NOMO-1 treated with dmso at 0.1 percent for 144 hours (cell line): ENCODE measurements around the gene CELF5.
A peak's percentile ranks its signal among the peaks of the same experiment; 100 is the strongest.
"Not testable (repeated sequence)": the region's sequence is repeated elsewhere in the genome, so short reads cannot be mapped to it uniquely, and the experiment has no call there.

Experiments used
- DNase-seq: peaks from one replicate; lab custom pipeline; 2025; ENCODE audit not compliant: unreplicated experiment; lab: John Stamatoyannopoulos, UW

CELF5 gene

GRCh38 chr19:3289971-3290569 is 65.6 kb downstream of the CELF5 start:
- no peak for DNase-seq

GRCh38 chr19:3290858-3291257 is 66.4 kb downstream of the CELF5 start:
- not testable (repeated sequence) for DNase-seq

GRCh38 chr19:3291644-3292043 is 67.2 kb downstream of the CELF5 start:
- DNase-seq: no peak

GRCh38 chr19:3292958-3293529 is 68.6 kb downstream of the CELF5 start:
- DNase-seq: no peak

- DNase-seq: no peak
Observed at GRCh38 chr19:3293560-3293959, 69.1 kb downstream of the CELF5 start.

GRCh38 chr19:3294080-3294850 is 69.8 kb downstream of the CELF5 start:
- DNase-seq: no peak

GRCh38 chr19:3295581-3295980 is 71.1 kb downstream of the CELF5 start:
- no peak for DNase-seq

GRCh38 chr19:3296034-3296433 is 71.6 kb downstream of the CELF5 start:
- no peak for DNase-seq

GRCh38 chr19:3296446-3296845 is 72.0 kb downstream of the CELF5 start:
- no peak for DNase-seq

GRCh38 chr19:3298853-3299449 is 74.5 kb downstream of the CELF5 start:
- no peak for DNase-seq

- not testable (repeated sequence) for DNase-seq
Observed at GRCh38 chr19:3300566-3300965, 76.1 kb downstream of the CELF5 start.

- no peak for DNase-seq
Observed at GRCh38 chr19:3302755-3303154, 78.3 kb downstream of the CELF5 start.

- DNase-seq: peak; percentile 49
Observed at GRCh38 chr19:3304871-3305423, 80.5 kb downstream of the CELF5 start.

- no peak for DNase-seq
Observed at GRCh38 chr19:3309724-3310123, 85.3 kb downstream of the CELF5 start.

GRCh38 chr19:3310280-3310679 is 85.8 kb downstream of the CELF5 start:
- DNase-seq: no peak

GRCh38 chr19:3310711-3311110 is 86.2 kb downstream of the CELF5 start:
- no peak for DNase-seq

- no peak for DNase-seq
Observed at GRCh38 chr19:3313199-3313575, 88.7 kb downstream of the CELF5 start.

GRCh38 chr19:3314962-3315675 is 90.7 kb downstream of the CELF5 start:
- DNase-seq: no peak

GRCh38 chr19:3315676-3315973 is 91.2 kb downstream of the CELF5 start:
- no peak for DNase-seq

- no peak for DNase-seq
Observed at GRCh38 chr19:3316132-3316648, 91.7 kb downstream of the CELF5 start.

- DNase-seq: no peak
Observed at GRCh38 chr19:3316659-3317207, 92.3 kb downstream of the CELF5 start.
